ENCODE results near the gene TP53TG5.

- TF ChIP-seq FOXM1 (IDR thresholded peaks at IDR 0.05; ENCODE audit: borderline replicate concordance) = no peak
- TF ChIP-seq FOXK2 (IDR thresholded peaks at IDR 0.05) = no peak
- TF ChIP-seq ARNT (IDR thresholded peaks at IDR 0.05) = no peak
- no peak for TF ChIP-seq FOXA1 (IDR thresholded peaks at IDR 0.05)
- TF ChIP-seq, protein P1, sequence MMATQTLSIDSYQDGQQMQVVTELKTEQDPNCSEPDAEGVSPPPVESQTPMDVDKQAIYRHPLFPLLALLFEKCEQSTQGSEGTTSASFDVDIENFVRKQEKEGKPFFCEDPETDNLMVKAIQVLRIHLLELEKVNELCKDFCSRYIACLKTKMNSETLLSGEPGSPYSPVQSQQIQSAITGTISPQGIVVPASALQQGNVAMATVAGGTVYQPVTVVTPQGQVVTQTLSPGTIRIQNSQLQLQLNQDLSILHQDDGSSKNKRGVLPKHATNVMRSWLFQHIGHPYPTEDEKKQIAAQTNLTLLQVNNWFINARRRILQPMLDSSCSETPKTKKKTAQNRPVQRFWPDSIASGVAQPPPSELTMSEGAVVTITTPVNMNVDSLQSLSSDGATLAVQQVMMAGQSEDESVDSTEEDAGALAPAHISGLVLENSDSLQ (IDR thresholded peaks at IDR 0.05) = no peak
- no peak for TF ChIP-seq TARDBP (IDR thresholded peaks at IDR 0.05)
These were observed 7.5 kb downstream of the TP53TG5 start for GRCh38 chr20:45370571-45371160.

Measured in HEK293T (cell line).